Stimulated activated CD4-positive, alpha-beta T cell treated with anti-CD3 and anti-CD28 coated beads, Interleukin-1b, Interleukin-23, amount 100 ng/mL, for 4 hours (primary cell): ENCODE measurements around the gene CTAG1A.
"Not testable (repeated sequence)": the region's sequence is repeated elsewhere in the genome, so short reads cannot be mapped to it uniquely, and the experiment has no call there.

Source experiments
- DNase-seq, 2 donors: peaks; one replicate each; pipeline ENCODE4 v3.0.0-alpha.2; 2020; ENCODE audit warnings: low read depth in 2 of 2

Gene CTAG1A

GRCh38 chrX:154584585-154585183 is at the start of gene CTAG1A:
CTAG1A (plus strand) TSS chrX:154585133; CDS start chrX:154585207, 74 bp downstream.
- not testable (repeated sequence) for DNase-seq

GRCh38 chrX:154535892-154536291 is 49.0 kb upstream of the CTAG1A start:
- no peak for DNase-seq

DNA sequence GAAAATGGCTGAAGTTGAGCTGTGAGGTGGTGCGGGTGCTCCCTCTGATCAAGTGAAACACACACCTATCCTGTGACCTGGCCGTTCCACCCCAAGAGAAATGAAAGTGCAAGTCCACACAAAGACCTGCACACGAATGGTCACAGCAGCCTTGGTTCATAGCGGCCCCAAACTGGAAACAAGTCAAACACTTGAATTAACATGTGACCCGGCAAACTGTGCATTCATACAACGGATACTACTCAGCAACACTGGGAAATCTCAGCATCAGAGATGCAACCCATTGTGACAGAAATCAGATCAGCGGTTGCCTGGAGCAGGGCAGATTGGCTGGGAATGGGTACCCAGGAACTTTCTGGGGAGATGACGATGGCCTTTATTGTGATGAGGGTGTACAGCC is 45.9 kb upstream of the CTAG1A start:
- DNase-seq, result no peak

DNA sequence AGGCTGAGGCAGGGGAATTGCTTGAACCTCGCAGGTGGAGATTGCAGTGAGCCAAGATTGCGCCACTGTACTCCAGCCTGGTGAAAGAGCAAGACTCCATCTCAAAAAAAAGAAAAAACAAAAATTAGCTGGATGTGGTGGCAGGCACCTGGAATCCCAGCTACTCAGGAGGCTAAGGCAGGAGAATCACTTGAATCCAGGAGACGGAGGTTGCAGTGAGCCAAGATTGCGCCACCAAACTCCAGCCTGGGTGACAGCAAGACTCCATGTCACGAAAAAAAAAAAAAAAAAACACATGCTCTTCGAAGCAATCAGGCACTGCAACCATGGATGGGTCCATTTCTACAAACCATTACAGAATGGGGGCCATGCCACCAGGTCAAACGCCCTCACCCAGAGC is 44.6 kb upstream of the CTAG1A start:
- not testable (repeated sequence) for DNase-seq

- DNase-seq, result no peak
These were observed 43.9 kb upstream of the CTAG1A start for GRCh38 chrX:154540897-154541535.

DNA sequence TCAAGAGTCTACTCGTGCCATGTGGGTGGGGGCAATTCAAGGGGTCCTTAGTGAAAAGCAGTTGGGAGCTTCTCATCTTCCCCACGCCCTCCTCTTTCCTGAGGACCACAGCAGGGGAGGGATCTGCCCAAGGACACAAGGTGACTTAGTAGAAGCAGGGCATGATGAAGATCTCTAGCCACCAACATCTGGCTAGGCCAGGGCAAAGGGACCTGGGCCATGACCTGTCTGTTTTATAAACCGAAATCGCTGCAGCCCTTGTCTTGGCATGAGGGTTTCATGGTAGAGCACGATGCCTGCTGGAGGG is 43.4 kb upstream of the CTAG1A start:
- DNase-seq, result no peak

- peak; percentile 28 to 43 for DNase-seq
These were observed 42.8 kb upstream of the CTAG1A start for GRCh38 chrX:154541896-154542722.

DNA sequence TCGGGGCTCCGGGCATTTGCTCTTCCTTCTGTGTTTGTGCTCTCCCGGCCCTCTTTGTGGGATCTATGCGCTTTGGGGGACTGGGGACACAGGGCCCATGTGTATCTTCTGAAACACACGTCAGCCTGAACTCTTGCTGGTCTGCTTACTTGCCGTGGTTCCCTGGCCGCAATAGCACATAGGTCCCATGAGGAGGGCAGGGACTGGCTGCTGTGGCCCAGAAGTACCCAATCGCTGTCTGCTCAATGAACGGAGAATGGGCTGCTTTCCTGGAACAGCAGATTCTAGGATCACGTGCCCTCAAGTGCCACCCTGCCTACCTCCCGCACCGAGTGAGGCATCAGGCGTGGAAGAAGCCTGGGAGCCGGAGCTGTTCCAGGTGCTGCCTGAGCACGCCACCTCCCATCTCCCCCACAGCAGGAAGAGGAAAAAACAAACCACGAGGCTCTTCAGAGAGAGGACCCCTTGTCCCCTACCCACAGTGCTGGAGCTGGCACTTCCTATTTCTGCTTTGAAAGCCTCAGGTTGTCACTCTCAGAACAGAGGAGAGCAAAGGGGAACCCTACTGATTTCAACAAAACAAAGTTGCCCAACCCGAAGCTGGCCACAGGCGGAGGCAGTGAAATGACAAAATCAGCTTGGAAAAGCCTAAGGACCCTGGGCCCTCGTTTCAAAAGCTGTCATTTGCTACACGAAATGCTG is 42.1 kb upstream of the CTAG1A start:
- DNase-seq, result no peak

GRCh38 chrX:154545673-154546274 is 39.2 kb upstream of the CTAG1A start:
- no peak for DNase-seq

- peak; percentile 71 to 78 for DNase-seq
These were observed 38.3 kb upstream of the CTAG1A start, which contains the start of gene G6PD for GRCh38 chrX:154546354-154547244. G6PD (minus strand) TSS chrX:154546846; CDS start chrX:154546155, 691 bp downstream.

- peak; percentile 75 to 84 for DNase-seq
These were observed 37.5 kb upstream of the CTAG1A start, which contains the start of gene IKBKG for GRCh38 chrX:154547245-154548027. IKBKG (plus strand) TSS chrX:154547620; CDS start chrX:154552003, 4,383 bp downstream.

DNA sequence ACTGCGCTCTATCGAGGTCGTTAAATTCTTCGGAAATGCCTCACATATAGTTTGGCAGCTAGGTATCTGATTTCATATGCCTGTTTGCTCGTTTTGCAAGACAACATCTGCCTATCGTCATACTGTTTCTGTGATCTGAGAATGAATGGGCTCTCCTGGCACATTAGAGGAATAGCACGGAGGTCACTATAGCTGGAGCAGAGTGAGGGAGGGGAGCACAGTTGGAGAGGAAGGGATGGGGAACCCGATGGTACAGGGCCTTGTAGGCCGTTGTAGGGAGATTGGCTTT is 37.0 kb upstream of the CTAG1A start:
- no peak for DNase-seq

DNA sequence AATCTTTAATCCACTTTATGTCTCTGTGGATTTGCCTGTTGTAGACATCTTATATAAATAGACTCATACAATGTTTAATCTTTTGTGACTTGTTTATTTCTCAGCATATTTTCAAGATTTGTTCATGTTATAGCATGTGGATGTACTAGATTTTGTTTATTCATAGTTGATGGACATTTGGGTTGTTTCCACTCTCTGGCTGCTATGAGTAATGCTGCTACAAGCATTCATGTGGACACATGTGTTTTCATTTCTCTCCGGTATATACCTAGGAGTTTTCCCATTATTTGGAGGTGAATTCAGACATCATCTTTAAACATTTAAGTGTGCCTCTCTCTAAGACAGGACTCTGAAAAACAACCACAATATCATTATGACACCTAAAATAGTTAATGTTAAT is 35.2 kb upstream of the CTAG1A start:
- no peak for DNase-seq

GRCh38 chrX:154552112-154552806 is 32.7 kb upstream of the CTAG1A start:
- DNase-seq, result not testable (repeated sequence)

DNA sequence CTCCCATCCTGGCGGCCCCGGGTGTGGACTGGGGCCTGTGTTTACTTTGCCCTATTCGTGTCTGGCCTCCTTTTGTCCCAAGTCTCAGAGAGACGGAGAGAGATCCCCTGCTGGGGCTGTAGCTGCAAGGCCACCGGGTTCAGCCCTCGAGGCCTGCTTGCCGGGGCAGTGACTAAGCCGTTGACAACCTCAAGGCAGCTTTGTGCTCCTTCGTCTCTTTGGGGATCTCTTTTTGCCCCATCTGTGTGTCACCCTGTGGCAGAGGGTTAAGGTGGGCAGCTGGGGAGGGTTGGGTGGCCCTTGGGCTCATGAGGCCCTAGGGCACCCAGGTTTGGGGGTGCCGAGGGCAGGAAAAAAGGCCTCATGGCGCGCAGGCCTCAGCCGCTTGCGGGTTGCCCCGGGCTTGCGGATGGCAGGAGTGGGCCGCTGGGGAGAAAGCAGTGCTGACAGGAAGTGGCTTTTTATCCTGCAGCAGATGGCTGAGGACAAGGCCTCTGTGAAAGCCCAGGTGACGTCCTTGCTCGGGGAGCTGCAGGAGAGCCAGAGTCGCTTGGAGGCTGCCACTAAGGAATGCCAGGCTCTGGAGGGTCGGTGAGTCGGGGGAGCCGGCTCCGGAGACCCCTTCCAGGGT is 26.8 kb upstream of the CTAG1A start:
- not testable (repeated sequence) for DNase-seq

- DNase-seq, result not testable (repeated sequence)
These were observed 26.0 kb upstream of the CTAG1A start for GRCh38 chrX:154558896-154559295.

GRCh38 chrX:154560326-154560725 is 24.6 kb upstream of the CTAG1A start:
- DNase-seq, result not testable (repeated sequence)

DNA sequence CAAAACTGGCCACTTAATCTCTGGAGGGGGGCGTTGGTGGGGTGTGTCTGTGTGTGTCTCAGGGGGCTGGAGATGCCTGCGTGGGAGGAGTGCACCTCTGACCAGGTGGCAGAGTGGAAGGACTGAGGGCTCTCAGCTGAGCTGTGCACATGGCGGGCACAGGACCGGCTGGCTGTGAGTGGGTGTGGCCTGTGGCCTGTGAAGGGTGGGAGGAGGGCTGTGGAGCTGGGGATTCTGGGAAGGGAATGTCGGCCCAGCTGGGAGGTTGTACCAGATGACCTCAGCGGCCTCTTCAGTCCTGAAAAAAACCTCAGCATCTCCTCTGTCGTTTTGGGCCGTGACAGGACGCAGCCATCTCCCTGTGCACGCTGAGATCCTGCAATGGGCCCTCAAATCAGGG is 22.6 kb upstream of the CTAG1A start:
- DNase-seq, result not testable (repeated sequence)

GRCh38 chrX:154570361-154570760 is 14.6 kb upstream of the CTAG1A start:
- not testable (repeated sequence) for DNase-seq
